K562 (cell line): ENCODE data around the gene CCNL2. TPM values are rescaled to one million over a fixed set of nuclear protein-coding genes. Genes with fewer than 3 reads are reported as not detected.
A peak's percentile ranks its signal among the peaks of the same experiment; 100 is the strongest.

Experiments
- ARID2 ChIP-seq: fragments of 450-650 bp; IDR thresholded peaks from 2 replicates; pipeline ENCODE4 v1.6.1; 2017; ENCODE audit warnings: antibody characterized with exemption, mild to moderate bottlenecking
- BCLAF1 ChIP-seq, 2 experiments: fragments of 450-650 bp in 1 of 2; IDR thresholded peaks; 2 replicates each; pipeline ENCODE4 v1.6.1; 2011 to 2017; ENCODE audit warnings: low read depth in 2 of 2, antibody characterized with exemption in 1 of 2, borderline replicate concordance in 1 of 2, low read length in 1 of 2, mild to moderate bottlenecking in 1 of 2, mixed read lengths in 1 of 2; ENCODE audit not compliant: control insufficient read depth in 1 of 2
- CXXC5 ChIP-seq: fragments of 250-450 bp; sonication (Bioruptor Pico); IDR thresholded peaks from 2 replicates; pipeline ENCODE4 v1.8.0; 2022; ENCODE audit warnings: inconsistent platforms, mild to moderate bottlenecking, moderate library complexity
- ETS2 ChIP-seq: IDR thresholded peaks from 2 replicates; pipeline ENCODE4 v1.6.1; 2016; ENCODE audit warnings: borderline replicate concordance, missing genetic modification characterization, mild to moderate bottlenecking, moderate library complexity, missing compliant biosample characterization; ENCODE audit not compliant: poor library complexity, severe bottlenecking
- HMGXB4 ChIP-seq: sonication (generic); formaldehyde crosslinking; IDR thresholded peaks from 2 replicates; pipeline ENCODE4 v1.8.1; 2023; ENCODE audit warnings: mild to moderate bottlenecking, missing genetic modification reagents
- MEF2D ChIP-seq: conservative IDR thresholded peaks from 2 replicates; pipeline ENCODE4 v1.6.1; 2016; ENCODE audit warnings: low read depth, missing genetic modification characterization, missing compliant biosample characterization
- MLX ChIP-seq, 2 experiments: fragments of 450-650 bp in 1 of 2; sonication (generic) in 1 of 2; formaldehyde crosslinking; conservative IDR thresholded peaks; 2 replicates each; pipeline versions ENCODE4 v1.4.0 to v1.8.1; 2020 to 2022; ENCODE audit warnings: mild to moderate bottlenecking in 1 of 2, missing genetic modification reagents in 1 of 2
- SMARCA5 ChIP-seq: fragments of 450-650 bp; IDR thresholded peaks from 2 replicates; pipeline ENCODE4 v1.6.1; 2016
- SOX6 ChIP-seq: fragments of 450-650 bp; IDR thresholded peaks from 2 replicates; pipeline ENCODE4 v1.6.1; 2014; ENCODE audit warnings: mild to moderate bottlenecking
- TCF7L2 ChIP-seq: fragments of 150-350 bp; IDR thresholded peaks from 2 replicates; pipeline ENCODE4 v1.6.1; 2016; ENCODE audit warnings: low read depth, mild to moderate bottlenecking, low read length, moderate library complexity
- ZC3H4 ChIP-seq: sonication (generic); formaldehyde crosslinking; IDR thresholded peaks from 2 replicates; pipeline ENCODE4 v1.9.0; 2021; ENCODE audit warnings: missing genetic modification reagents, borderline replicate concordance
- ZKSCAN3 ChIP-seq: fragments of 250-450 bp; sonication (Bioruptor Pico); IDR thresholded peaks from 2 replicates; pipeline ENCODE4 v1.4.0; 2020
- ZNF134 ChIP-seq: fragments of 250-450 bp; sonication (Bioruptor Pico); conservative IDR thresholded peaks from 2 replicates; pipeline ENCODE4 v1.4.0; 2020
- ZNF253 ChIP-seq: fragments of 250-450 bp; sonication (Bioruptor Pico); conservative IDR thresholded peaks from 2 replicates; pipeline ENCODE4 v1.6.1; 2021; ENCODE audit warnings: mild to moderate bottlenecking
- ZNF436 ChIP-seq: fragments of 250-450, 450-650 bp; sonication (Bioruptor Pico); formaldehyde crosslinking; IDR thresholded peaks from 2 replicates; pipeline ENCODE4 v1.7.0; 2020; ENCODE audit warnings: mild to moderate bottlenecking
- ZNF707 ChIP-seq: fragments of 250-450 bp; sonication (Bioruptor Pico); conservative IDR thresholded peaks from 2 replicates; pipeline ENCODE4 v1.8.0; 2022; ENCODE audit warnings: inconsistent platforms, mild to moderate bottlenecking, moderate library complexity
- polyA plus RNA-seq, 8 experiments: library from polyadenylated mRNA; depleted of rRNA in 4 of 8; stranded (reverse) in 5 of 8; unstranded in 3 of 8; fragments of >200 nt; fragmentation: Nextera tagmentation in 2 of 8; fragmentation: Illumina TruSeq in 1 of 8; extraction: Ambion mirVana in 2 of 8; extraction: Trizol in 1 of 8; gene quantifications; 2 replicates each; pipeline versions ENCODE4 v1.2.1 to v1.2.3, GENCODE V29; 2011 to 2014; ENCODE audit warnings: inconsistent platforms in 1 of 8, missing spikeins in 1 of 8
- total RNA-seq, 7 experiments: library from RNA; depleted of rRNA in 6 of 7; stranded (reverse); fragments of >200 nt in 6 of 7; fragmentation: Illumina TruSeq in 2 of 7; extraction: Trizol in 2 of 7; gene quantifications; 2 replicates each; pipeline versions ENCODE4 v1.2.1 to v1.2.3, GENCODE V29; 2011 to 2021; ENCODE audit warnings: low replicate concordance in 1 of 7
- TF ChIP-seq, protein P1 (sequence below): fragments of 450-650 bp; IDR thresholded peaks from 2 replicates; pipeline ENCODE4 v1.6.1; 2018; ENCODE audit not compliant: partially characterized antibody

The CCNL2 gene
- total and polyA plus RNA-seq, 9 of the 15 experiments (the other 6 are each of a cell fraction or from before 2014, with no cell fraction given), result 2.8 to 287 (median 94.5) TPM

DNA sequence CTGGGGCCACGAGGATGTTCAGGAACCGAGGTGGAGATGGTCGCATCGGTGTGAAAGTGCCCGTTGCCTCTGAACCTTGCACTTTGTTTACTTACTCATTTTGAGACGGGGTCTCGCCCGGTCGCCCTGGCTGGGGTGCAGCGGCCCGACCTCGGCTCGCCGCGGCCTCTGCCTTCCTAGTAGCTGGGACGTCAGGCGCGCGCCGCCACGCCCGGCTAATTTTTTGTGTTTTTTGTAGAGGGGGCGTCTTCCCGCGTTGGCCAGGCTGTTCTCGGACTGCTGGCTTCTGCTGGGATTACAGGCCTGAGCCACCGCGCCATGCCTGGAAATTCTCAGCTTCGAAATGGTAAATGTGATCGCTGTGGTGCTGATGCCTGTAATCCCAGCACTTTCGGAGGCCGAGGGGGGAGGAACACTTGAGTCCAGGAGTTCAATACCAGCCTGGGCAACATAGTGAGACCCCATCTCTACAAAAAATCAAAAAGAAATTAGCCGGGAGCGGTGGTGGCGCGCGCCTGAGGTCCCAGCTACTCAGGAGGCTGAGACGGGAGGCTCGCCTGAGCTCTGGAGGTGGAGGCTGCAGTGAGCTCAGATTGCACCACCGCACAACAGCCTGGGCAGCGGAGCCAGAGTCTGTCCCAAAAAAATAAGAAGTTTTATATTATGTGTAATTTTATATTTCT lies 8.6 kb upstream of the CCNL2 start (continued):
- TF ChIP-seq MLX (CRISPR knock-in tag; conservative IDR thresholded peaks at IDR 0.05), result no peak
- no peak for TF ChIP-seq ZNF134
- TF ChIP-seq ETS2 (tag), result no peak
- TF ChIP-seq ARID2, result no peak
- TF ChIP-seq MEF2D (tag), result no peak
- TF ChIP-seq TCF7L2, result no peak
- no peak for TF ChIP-seq ZNF253 (CRISPR knock-in tag)
- no peak for TF ChIP-seq ZNF707 (CRISPR knock-in tag)
- TF ChIP-seq CXXC5 (CRISPR knock-in tag), result no peak
- TF ChIP-seq HMGXB4 (CRISPR knock-in tag), result peak; percentile 4; the same call in 1 of the 2 replicates
- TF ChIP-seq ZKSCAN3 (CRISPR knock-in tag), result no peak
- no peak for TF ChIP-seq SOX6
- peak; percentile 51; the same call in 1 of the 2 replicates for TF ChIP-seq ZC3H4 (CRISPR knock-in tag)
- peak in 1 of 2 experiments; percentile 50; a peak in 1 of 4 replicates for TF ChIP-seq BCLAF1 (IDR thresholded peaks at IDR 0.05; ENCODE audit: borderline replicate concordance in 1 of 2, control insufficient read depth in 1 of 2, low read depth in 2 of 2, low read length in 1 of 2)
- TF ChIP-seq ZNF436 (CRISPR knock-in tag), result no peak
- TF ChIP-seq, protein P1, sequence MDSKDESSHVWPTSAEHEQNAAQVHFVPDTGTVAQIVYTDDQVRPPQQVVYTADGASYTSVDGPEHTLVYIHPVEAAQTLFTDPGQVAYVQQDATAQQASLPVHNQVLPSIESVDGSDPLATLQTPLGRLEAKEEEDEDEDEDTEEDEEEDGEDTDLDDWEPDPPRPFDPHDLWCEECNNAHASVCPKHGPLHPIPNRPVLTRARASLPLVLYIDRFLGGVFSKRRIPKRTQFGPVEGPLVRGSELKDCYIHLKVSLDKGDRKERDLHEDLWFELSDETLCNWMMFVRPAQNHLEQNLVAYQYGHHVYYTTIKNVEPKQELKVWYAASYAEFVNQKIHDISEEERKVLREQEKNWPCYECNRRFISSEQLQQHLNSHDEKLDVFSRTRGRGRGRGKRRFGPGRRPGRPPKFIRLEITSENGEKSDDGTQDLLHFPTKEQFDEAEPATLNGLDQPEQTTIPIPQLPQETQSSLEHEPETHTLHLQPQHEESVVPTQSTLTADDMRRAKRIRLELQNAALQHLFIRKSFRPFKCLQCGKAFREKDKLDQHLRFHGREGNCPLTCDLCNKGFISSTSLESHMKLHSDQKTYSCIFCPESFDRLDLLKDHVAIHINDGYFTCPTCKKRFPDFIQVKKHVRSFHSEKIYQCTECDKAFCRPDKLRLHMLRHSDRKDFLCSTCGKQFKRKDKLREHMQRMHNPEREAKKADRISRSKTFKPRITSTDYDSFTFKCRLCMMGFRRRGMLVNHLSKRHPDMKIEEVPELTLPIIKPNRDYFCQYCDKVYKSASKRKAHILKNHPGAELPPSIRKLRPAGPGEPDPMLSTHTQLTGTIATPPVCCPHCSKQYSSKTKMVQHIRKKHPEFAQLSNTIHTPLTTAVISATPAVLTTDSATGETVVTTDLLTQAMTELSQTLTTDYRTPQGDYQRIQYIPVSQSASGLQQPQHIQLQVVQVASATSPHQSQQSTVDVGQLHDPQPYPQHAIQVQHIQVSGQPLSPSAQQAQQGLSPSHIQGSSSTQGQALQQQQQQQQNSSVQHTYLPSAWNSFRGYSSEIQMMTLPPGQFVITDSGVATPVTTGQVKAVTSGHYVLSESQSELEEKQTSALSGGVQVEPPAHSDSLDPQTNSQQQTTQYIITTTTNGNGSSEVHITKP, result no peak
- 0 out of 2 replicates have a peak, but pooled peaks have one; percentile 74 for TF ChIP-seq SMARCA5
